Non-pigmented ciliary epithelial cell (primary cell): ENCODE measurements around the gene MICU2.

Source experiments
- DNase-seq: peaks from one replicate; pipeline ENCODE4 v3.0.0-alpha.2; 2010; ENCODE audit warnings: low read depth

MICU2 gene

GRCh38 chr13:21483748-21484147 lies 120.2 kb downstream of the MICU2 start:
- no peak for DNase-seq

GRCh38 chr13:21481359-21481758 lies 122.6 kb downstream of the MICU2 start:
- no peak for DNase-seq

DNA sequence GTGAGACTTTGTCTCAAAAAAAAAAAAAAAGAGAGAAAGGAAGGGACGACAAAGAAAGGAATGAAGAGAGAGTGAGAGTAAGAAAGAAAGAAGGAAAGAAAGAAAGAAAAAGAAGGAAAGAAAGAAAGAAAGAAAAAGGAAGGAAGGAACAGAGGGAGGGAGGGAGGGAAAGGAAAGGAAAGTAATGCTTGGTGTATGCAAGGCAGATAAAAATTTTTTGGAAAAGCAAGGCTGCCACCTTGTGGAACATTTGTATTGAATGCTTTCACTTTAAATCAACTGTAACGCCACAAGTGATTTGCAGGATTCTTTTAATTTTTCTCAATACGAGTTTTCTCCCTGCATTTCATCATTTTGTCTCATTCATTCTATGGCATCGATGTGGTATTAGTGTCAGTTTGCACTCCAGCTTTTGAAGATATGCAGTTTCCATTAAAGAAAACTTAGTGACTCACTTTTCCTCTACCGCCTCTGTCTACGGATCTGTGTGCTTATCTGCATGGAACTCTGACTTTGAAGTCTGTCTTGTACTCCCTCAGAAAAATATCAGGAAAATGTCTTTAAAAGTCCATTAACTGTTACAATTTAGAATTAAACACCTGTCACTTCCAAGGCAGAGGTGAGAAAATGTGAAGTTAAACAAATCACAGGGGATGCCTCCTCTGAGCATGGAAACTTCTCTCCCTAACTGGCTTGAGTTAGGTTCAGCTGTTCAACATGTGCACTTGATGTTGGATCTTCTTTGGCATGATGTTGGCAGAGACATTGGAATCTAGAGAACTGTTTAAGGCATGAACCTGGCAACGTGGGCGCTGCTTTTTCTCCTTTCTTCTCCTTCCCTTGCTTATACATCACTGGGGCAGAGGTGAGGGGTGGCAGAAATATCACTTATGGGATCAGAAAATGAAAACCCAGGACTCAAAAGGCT lies 124.8 kb downstream of the MICU2 start:
- DNase-seq = no peak

DNA sequence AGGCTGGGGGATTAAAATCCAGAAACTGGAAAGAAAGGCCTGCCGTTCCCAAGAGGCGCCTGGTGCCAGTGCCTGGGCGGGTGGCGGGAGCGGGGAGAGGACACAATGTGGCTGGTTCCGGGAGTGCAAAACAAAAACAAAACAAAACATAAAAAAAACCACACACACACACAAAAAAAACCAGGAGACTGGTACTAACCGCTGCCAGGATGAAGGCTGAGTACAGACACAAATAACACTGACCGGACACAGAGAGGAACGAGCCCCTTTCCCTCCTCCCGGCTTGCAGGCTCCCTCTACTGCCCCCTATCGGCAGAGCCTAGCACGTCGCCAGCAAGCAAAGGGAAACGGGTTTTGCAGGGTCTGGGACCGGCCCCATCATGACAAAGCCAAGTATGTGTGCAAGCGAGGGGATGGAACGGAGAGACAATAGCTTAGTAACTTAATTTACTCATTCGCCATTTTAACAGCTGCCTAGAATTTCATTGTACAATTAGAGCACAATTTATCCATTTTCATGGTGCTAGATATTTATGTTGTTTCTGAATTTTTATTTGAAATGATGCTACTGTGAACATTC lies 127.0 kb downstream of the MICU2 start:
- DNase-seq = no peak

DNA sequence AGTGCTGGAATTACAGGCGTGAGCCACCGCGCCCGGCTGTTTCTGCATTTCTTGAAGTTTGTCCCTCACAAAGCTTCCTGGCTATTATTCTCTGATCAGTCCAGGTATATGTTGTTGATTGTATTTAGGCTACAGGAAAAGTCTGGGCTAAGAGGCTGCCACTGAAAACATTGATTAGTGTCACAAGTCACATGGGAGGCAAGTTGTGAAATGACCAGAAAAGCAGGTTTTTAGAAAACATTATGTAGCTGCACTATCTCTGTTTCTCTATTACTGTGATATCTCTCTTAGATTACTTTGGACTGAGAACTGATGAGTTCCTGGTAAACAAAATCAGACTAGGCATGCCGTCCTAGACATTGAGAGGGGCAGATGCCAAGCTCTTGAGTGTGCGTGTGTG lies 128.9 kb downstream of the MICU2 start:
- no peak for DNase-seq

- DNase-seq = no peak
These were observed 133.2 kb downstream of the MICU2 start for GRCh38 chr13:21470785-21471184.

GRCh38 chr13:21466527-21466926 lies 137.4 kb downstream of the MICU2 start:
- no peak for DNase-seq

- no peak for DNase-seq
These were observed 138.2 kb downstream of the MICU2 start for GRCh38 chr13:21465710-21466160.

GRCh38 chr13:21463424-21463823 lies 140.5 kb downstream of the MICU2 start:
- no peak for DNase-seq

GRCh38 chr13:21461131-21461530 lies 142.8 kb downstream of the MICU2 start:
- DNase-seq = no peak

DNA sequence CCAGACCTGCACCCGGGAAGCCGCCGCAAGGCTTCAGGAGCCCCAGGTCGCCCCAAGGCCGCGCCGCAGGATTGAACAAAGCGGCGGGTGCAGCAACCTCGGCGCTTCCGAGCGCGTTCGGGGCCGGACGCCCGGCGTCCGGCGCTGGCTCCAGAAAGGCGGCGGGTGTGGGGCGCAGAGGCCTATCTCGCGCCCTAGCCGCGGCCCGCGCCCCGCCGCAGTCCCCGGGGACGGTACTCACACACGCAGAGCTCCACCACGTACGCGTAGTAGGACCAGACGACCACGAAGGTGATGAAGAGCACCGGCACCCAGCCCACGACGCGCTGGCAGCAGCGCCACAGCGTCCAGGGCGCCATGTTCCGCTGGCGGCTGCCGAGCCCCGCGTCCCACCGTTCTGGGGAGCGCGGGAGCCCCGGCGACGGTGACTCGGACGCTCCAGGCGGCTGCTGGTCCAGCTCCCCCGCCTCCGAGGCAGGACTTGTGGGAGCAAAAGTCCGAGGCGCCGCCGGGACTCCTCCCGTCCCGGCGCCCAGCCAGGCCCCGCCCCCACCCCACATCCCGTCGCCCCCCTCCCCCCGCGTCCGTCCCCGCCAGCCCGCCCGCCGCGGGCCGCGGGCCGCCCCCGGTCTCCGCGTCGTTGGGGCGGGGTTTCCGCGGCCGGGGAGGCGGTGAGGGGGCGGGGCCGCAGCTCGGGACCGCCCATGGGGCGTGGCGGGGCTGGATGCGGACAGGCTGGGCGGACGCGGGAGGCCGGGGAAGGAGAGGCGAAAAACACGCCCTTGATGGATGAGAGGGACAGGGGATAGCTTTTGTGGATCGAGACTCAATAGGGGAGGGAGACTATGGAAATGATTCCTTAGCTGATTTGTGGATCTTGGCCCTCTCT lies 144.9 kb downstream of the MICU2 start, which contains the start of gene ZDHHC20:
TSS of gene ZDHHC20 (minus strand) at position 491 of the 889 bp plus-strand sequence. CDS start at position 359, 132 bp downstream.
- DNase-seq = no peak

- DNase-seq = no peak
These were observed 145.5 kb downstream of the MICU2 start for GRCh38 chr13:21458451-21458812.

DNA sequence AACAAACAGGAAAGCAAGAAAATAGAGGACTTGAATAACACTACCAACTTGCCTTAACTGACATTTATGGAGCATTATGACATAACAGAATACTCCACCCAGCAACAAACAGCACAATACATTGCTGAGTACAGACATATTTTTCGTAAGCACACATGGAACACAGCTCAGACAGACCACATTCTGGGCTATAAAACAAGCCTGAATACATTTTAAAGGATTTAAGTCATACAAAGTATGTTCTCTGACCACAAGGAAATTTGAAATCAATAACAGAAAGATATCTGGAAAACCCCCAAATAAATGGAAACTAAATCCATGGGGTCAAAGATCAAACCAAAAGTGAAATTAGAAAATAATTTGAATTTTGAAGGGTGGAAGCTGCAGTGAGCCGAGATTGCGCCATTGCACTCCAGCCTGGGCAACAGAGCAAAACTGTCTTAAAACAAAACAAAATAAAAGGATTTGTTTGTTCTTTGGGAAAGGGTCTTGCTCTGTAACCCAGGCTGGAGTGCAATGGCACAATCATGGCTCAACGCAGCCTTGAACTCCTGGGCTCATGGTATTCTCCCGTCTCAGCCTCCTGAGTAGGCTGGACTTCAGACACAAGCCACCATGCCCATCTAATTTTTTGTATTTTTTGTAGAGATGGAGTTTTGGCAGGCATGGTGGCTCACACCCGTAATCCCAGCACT lies 150.4 kb downstream of the MICU2 start:
- DNase-seq = no peak

DNA sequence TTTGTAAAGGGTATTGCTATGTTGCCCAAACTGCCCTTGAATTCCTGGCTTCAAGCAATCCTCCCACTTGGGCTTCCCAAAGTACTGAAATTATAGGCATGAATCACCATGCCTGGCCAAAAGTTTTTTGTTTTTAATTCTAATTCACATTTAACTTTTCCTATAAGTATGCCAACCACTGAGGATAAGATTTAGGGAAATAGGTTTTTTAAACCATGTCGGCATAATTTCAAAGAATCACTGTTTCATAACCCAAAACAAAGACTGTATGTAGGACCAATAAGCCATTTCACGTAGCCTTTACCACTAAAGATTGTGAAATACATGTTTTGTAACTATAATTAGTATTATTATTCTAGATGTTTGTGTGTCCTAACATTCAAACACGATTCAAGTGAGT lies 153.0 kb downstream of the MICU2 start:
- no peak for DNase-seq

DNA sequence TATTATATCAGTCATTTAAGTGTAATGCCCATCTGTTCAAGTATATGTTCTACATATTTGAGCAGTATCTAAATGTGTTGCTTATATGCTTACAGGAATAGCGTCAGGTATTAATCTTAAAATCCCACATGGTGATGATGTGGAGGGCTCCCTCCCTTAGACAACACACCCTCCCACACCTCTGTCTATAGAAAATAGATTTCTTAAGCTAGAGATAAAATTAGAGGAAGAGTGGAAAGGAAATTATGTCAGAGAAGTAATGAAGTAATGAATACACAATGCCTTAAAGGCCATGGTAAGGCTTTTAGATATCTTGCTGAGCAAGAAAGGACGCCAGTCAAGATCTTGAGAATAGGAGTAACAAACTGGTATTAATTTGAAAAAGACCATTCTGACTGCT lies 157.3 kb downstream of the MICU2 start:
- DNase-seq = no peak

GRCh38 chr13:21445759-21446158 lies 158.2 kb downstream of the MICU2 start:
- DNase-seq = no peak

DNA sequence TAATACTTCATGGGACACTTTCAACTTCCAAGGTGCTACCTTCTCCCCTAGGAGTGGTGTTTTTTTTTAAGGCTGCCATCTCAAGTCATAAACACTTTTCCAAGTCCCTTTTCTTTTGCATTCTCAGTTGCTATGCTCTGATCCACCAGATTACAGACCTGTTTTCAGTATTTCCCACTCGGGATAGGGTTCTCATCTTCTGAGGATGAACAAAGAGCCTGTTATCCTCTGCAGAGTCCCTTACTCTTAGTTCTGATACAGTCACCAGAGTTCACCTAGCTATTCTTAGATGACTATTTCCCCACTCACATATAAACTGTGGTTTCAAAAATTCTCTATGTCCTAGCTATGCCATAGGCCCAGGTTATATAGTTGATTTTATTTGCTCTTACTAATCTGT lies 160.8 kb downstream of the MICU2 start:
- no peak for DNase-seq
